Endothelial cell of umbilical vein (primary cell): ENCODE data around the gene RGS19. TPM values are rescaled to one million over a fixed set of nuclear protein-coding genes. Genes with fewer than 3 reads are reported as not detected.

Experiments used
- BruUV-seq: library from RNA; stranded (reverse); fragments of 400-500 nt; replicated peaks from 2 replicates; lab custom pipeline; 2021; lab: Mats Ljungman, UMichigan
- CTCF ChIA-PET: fragments of 300-600, 350-600 bp; sonication (Branson Sonifier 250); formaldehyde crosslinking; loops from one replicate; lab custom pipeline; 2021; ENCODE audit warnings: antibody characterized with exemption, inconsistent platforms; lab: Charles Lee
- POLR2A ChIA-PET: fragments of 300-600, 350-600 bp; sonication (Branson Sonifier 250); formaldehyde crosslinking; loops from one replicate; lab custom pipeline; 2021; ENCODE audit warnings: antibody characterized with exemption, inconsistent platforms; lab: Charles Lee
- DNase-seq: peaks from one replicate; pipeline ENCODE4 v3.0.0-alpha.2; 2011; ENCODE audit warnings: low read depth, low spot score
- FAIRE-seq: peaks from 2 replicates; lab custom pipeline; 2011; peaks lifted over from hg19 to GRCh38; lab: Jason Lieb, UNC
- H2AFZ ChIP-seq: 2 replicates; pipeline ENCODE4 v1.6.0; 2012; ENCODE audit warnings: low read depth, low read length, control low read depth, inconsistent platforms
- H3K27ac ChIP-seq: 2 replicates; pipeline ENCODE4 v1.5.1; 2011; ENCODE audit warnings: low read depth, mild to moderate bottlenecking, control low read depth, low read length, moderate library complexity; ENCODE audit not compliant: insufficient read depth
- H3K27me3 ChIP-seq, 2 experiments: 2 replicates each; pipeline versions ENCODE4 v1.6.0 to v1.6.1; 2011; ENCODE audit warnings: low read length in 2 of 2, mixed read lengths in 1 of 2; ENCODE audit not compliant: control insufficient read depth in 2 of 2, insufficient read depth in 2 of 2
- H3K36me3 ChIP-seq, 2 experiments: 2 replicates in 1 of 2; 3 replicates in 1 of 2; pipeline ENCODE4 v1.5.1; 2011; ENCODE audit warnings: low read length in 2 of 2, mild to moderate bottlenecking in 1 of 2, moderate library complexity in 1 of 2; ENCODE audit not compliant: control insufficient read depth in 2 of 2, insufficient read depth in 2 of 2; ENCODE audit errors: extremely low read depth in 1 of 2
- H3K4me1 ChIP-seq: 3 replicates; pipeline ENCODE4 v1.5.1; 2011; ENCODE audit warnings: mild to moderate bottlenecking, low read length; ENCODE audit not compliant: control insufficient read depth, insufficient read depth; ENCODE audit errors: extremely low read depth
- H3K4me2 ChIP-seq: 2 replicates; pipeline ENCODE4 v1.6.1; 2011; ENCODE audit warnings: low read length, control low read depth, mixed read lengths; ENCODE audit not compliant: insufficient read depth
- H3K4me3 ChIP-seq, 3 experiments: fragments of 200-600 bp in 1 of 3; sonication (generic), shearing (Covaris generic) in 1 of 3; replicated peaks in 1 of 3; 2 replicates each; pipeline ENCODE4 v1.5.1; 2011 to 2016; ENCODE audit warnings: control low read depth in 3 of 3, low read length in 3 of 3, mild to moderate bottlenecking in 2 of 3, inconsistent platforms in 1 of 3, low read depth in 1 of 3, moderate library complexity in 1 of 3; ENCODE audit not compliant: insufficient read depth in 1 of 3
- H3K79me2 ChIP-seq: 2 replicates; pipeline ENCODE4 v1.6.0; 2012; ENCODE audit warnings: low read length, inconsistent platforms; ENCODE audit not compliant: control insufficient read depth, insufficient read depth
- H3K9ac ChIP-seq: replicated peaks from 2 replicates; pipeline ENCODE3; 2011; ENCODE audit warnings: low read length, control low read depth; ENCODE audit not compliant: insufficient read depth; ENCODE audit errors: extremely low read depth
- H3K9me1 ChIP-seq: replicated peaks from 3 replicates; pipeline ENCODE4 v1.6.0; 2011; ENCODE audit warnings: mild to moderate bottlenecking, low read length; ENCODE audit not compliant: control insufficient read depth, insufficient read depth; ENCODE audit errors: extremely low read depth
- H3K9me3 ChIP-seq: replicated peaks from 2 replicates; pipeline ENCODE4 v1.5.1; 2012; ENCODE audit warnings: low read length, inconsistent platforms; ENCODE audit not compliant: control insufficient read depth, insufficient read depth
- H4K20me1 ChIP-seq: replicated peaks from 2 replicates; pipeline ENCODE3; 2011; ENCODE audit warnings: mild to moderate bottlenecking, low read length; ENCODE audit not compliant: control insufficient read depth, insufficient read depth; ENCODE audit errors: extremely low read depth
- EZH2 ChIP-seq: IDR thresholded peaks from 2 replicates; pipeline ENCODE4 v1.6.1; 2012; ENCODE audit warnings: borderline replicate concordance, low read depth, mild to moderate bottlenecking, moderate library complexity, low read length, inconsistent platforms; ENCODE audit not compliant: severe bottlenecking
- FOS ChIP-seq: IDR thresholded peaks from 2 replicates; pipeline ENCODE4 v1.6.1; 2011; ENCODE audit warnings: mild to moderate bottlenecking, low read length, moderate library complexity, borderline replicate concordance; ENCODE audit not compliant: insufficient read depth
- GATA2 ChIP-seq: IDR thresholded peaks from 2 replicates; pipeline ENCODE4 v1.7.0; 2011; ENCODE audit warnings: low read depth, mild to moderate bottlenecking, moderate library complexity, mixed read lengths, low read length; ENCODE audit not compliant: insufficient read length, insufficient read depth
- JUN ChIP-seq: IDR thresholded peaks from 2 replicates; pipeline ENCODE4 v1.6.1; 2011; ENCODE audit warnings: borderline replicate concordance, low read depth; ENCODE audit not compliant: insufficient read length, insufficient read depth
- MYC ChIP-seq: IDR thresholded peaks from one replicate; pipeline ENCODE4 v1.6.1; 2011; ENCODE audit warnings: mild to moderate bottlenecking, low read depth, low read length
- POLR2A ChIP-seq: IDR thresholded peaks from 2 replicates; pipeline ENCODE4 v1.6.1; 2012; ENCODE audit warnings: low read depth, mild to moderate bottlenecking, control low read depth, low read length
- POLR2AphosphoS5 ChIP-seq: IDR thresholded peaks from 2 replicates; pipeline ENCODE4 v1.6.1; 2012; ENCODE audit warnings: low read depth, mild to moderate bottlenecking, control low read depth, low read length, moderate library complexity; ENCODE audit not compliant: insufficient read depth
- dilution Hi-C: fragments of 300-500 bp; cut with MboI; formaldehyde crosslinking; loops from one replicate; pipeline ENCODE4 v1.15.0; 2019; ENCODE audit warnings: low sequenced_read_pairs; ENCODE audit not compliant: extremely low pct_ligation_motif_present
- intact Hi-C: fragments of 100-400 bp; cut with micrococcal nuclease; formaldehyde crosslinking; loops from one replicate; pipeline ENCODE4 v1.10.0; 2022
- polyA plus RNA-seq, 4 experiments: library from polyadenylated mRNA; depleted of rRNA in 3 of 4; stranded (reverse) in 3 of 4; unstranded in 1 of 4; fragments of >200 nt; gene quantifications; 2 replicates each; pipeline versions ENCODE4 v1.2.1 to v1.2.3, GENCODE V29; 2011 to 2012; ENCODE audit warnings: missing spikeins in 1 of 4
- total RNA-seq: library from RNA; stranded (reverse); gene quantifications from 2 replicates; pipeline ENCODE4 v1.2.3, GENCODE V29; 2021
- TF ChIP-seq, protein P1 (sequence below), 2 donors: IDR thresholded peaks; 1 replicate in 1 of 2; 2 replicates in 1 of 2; pipeline ENCODE4 v1.5.1; 2011; ENCODE audit warnings: low read length in 2 of 2, mild to moderate bottlenecking in 2 of 2, moderate library complexity in 2 of 2, control low read depth in 1 of 2, inconsistent platforms in 1 of 2, low read depth in 1 of 2; ENCODE audit not compliant: insufficient read depth in 1 of 2; ENCODE audit errors: extremely low read depth in 1 of 2
- TF ChIP-seq, protein P2 (sequence below): IDR thresholded peaks from 2 replicates; pipeline ENCODE4 v1.6.1; 2011; ENCODE audit not compliant: insufficient read depth, insufficient read length

The RGS19 gene
- total and polyA plus RNA-seq, 2 donors (not counting 3 experiments of a cell fraction or from before 2014, with no cell fraction given) = 27.8 to 33.7 TPM

DNA sequence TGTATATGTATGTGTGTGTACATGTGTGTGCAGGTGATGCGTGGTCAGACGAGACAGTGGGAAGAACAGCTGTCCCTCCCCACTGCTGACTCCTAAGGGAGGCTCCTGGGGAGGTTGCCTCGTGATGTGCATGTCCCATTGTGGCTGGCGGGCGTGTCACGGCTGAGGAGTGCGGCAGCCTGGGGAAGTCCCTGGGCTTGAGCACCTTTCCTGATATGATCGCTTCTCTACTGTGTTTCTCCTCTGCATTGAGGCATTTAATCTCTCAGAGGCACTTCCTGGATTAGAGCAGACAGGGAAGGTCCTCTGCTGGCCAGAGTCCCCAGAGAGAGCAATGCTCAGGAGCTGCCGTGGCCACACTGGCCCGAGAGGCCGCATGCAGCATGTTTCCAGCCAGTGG, 16.6 kb upstream of the RGS19 start:
- DNase-seq = no peak
- Histone ChIP-seq H3K27me3 (peaks cover 3 to 6% of the 10 kb centered on the region in 2 experiments), H2AFZ (no peak overlapping the region), H3K9me3 (no peaks in the 10 kb centered on the region), H3K27ac (no peak overlapping the region), H3K4me2 (no peak overlapping the region), H3K36me3 (no peaks in the 10 kb centered on the region), H3K4me1 (no peaks in the 10 kb centered on the region), H3K9ac (no peak overlapping the region), H4K20me1 (no peaks in the 10 kb centered on the region), H3K79me2 (no peaks in the 10 kb centered on the region), H3K9me1 (no peaks in the 10 kb centered on the region), H3K4me3 (no peak overlapping the region)
- BruUV-seq = no TSS peak
- CTCF ChIA-PET = no interaction called here
- FAIRE-seq = no peak
- POLR2A ChIA-PET = no interaction called here
- TF ChIP-seq MYC (no peak), FOS (no peak), GATA2 (no peak), POLR2AphosphoS5 (no peak), EZH2 (no peak), POLR2A (no peak), JUN (no peak)
- TF ChIP-seq, protein P1, sequence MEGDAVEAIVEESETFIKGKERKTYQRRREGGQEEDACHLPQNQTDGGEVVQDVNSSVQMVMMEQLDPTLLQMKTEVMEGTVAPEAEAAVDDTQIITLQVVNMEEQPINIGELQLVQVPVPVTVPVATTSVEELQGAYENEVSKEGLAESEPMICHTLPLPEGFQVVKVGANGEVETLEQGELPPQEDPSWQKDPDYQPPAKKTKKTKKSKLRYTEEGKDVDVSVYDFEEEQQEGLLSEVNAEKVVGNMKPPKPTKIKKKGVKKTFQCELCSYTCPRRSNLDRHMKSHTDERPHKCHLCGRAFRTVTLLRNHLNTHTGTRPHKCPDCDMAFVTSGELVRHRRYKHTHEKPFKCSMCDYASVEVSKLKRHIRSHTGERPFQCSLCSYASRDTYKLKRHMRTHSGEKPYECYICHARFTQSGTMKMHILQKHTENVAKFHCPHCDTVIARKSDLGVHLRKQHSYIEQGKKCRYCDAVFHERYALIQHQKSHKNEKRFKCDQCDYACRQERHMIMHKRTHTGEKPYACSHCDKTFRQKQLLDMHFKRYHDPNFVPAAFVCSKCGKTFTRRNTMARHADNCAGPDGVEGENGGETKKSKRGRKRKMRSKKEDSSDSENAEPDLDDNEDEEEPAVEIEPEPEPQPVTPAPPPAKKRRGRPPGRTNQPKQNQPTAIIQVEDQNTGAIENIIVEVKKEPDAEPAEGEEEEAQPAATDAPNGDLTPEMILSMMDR (IDR thresholded peaks at IDR 0.05; ENCODE audit: extremely low read depth in 1 of 2, insufficient read depth in 1 of 2, low read depth in 1 of 2, low read length in 2 of 2) = no peak
- TF ChIP-seq, protein P2, sequence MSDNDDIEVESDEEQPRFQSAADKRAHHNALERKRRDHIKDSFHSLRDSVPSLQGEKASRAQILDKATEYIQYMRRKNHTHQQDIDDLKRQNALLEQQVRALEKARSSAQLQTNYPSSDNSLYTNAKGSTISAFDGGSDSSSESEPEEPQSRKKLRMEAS = no peak
- dilution Hi-C loops = no loop called here
- intact Hi-C loops = no loop called here
